Nephron progenitor cell (in vitro differentiated cells): ENCODE measurements around the gene DSN1.
"Not testable (repeated sequence)": the region's sequence is repeated elsewhere in the genome, so short reads cannot be mapped to it uniquely, and the experiment has no call there.

Experiments used
- DNase-seq: peaks from one replicate; pipeline ENCODE4 v3.0.0; 2021
- H3K27ac Mint-ChIP-seq: 2 replicates; pipeline ENCODE4 v1.8.0; 2021; ENCODE audit warnings: mild to moderate bottlenecking, moderate library complexity, mixed read lengths
- H3K27me3 Mint-ChIP-seq: 2 replicates; pipeline ENCODE4 v1.8.0; 2021; ENCODE audit warnings: mild to moderate bottlenecking, low read depth, mixed read lengths; ENCODE audit not compliant: poor library complexity
- H3K36me3 Mint-ChIP-seq: 2 replicates; pipeline ENCODE4 v1.8.0; 2021; ENCODE audit warnings: low read depth, mixed read lengths
- H3K4me1 Mint-ChIP-seq: 2 replicates; pipeline ENCODE4 v1.8.0; 2021; ENCODE audit warnings: mixed read lengths
- H3K4me3 Mint-ChIP-seq: 2 replicates; pipeline ENCODE4 v1.8.0; 2021; ENCODE audit warnings: mild to moderate bottlenecking, moderate library complexity, mixed read lengths
- H3K9me3 Mint-ChIP-seq: 2 replicates; pipeline ENCODE4 v1.8.0; 2021; ENCODE audit warnings: mild to moderate bottlenecking, moderate library complexity, mixed read lengths
- TF ChIP-seq, protein P1 (sequence below): fragments of 200-600 bp; sonication (generic); IDR thresholded peaks from 2 replicates; pipeline ENCODE4 v1.5.0; 2021; ENCODE audit warnings: antibody characterized with exemption

The DSN1 gene

DNA sequence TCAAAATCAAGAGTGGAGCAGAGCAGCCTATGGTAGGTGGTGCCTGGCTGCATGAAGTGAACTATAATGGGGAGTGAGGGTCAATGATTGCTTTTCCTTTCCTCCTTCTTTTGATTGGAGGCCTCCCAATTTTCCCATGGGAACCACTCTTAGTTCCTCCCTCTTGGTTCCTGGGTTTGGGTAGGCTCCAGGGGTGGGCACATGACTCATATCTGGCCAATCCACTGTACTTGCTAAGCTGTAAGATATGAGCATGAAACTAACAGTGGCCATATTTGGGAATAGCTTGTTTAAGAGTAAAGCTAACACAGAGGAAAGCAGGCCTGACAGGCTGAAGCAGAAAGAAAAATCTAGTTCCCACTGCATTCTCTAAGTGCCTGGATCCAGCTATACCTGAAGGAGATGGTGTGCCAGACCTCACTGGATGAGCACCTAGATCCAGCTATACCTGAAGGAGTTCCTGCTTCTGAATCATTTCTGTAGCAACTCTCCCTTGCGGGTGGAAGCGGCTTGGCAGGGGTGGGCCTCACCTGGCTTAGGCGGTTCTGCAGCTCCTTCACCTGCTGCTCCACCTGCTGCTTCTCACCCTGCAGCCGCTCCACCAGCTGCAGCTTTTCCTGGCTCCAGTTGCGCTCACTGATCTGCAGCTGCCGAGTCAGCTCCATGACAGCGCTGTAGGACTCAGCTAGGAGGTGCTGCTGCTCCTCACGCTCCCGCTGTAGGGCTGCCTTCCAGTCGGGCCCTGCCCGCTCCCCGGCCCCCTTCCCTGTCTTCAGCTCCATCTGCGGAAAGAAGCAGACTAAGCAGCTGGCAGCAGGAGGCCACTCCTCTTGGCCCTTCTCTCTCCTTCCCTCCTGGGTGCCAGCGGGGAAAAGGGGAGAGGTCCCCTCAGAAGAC lies 29.0 kb upstream of the DSN1 start:
- Mint-ChIP-seq H3K27ac (peak overlapping the region; percentile 28), H3K9me3 (no peaks in the 10 kb centered on the region), H3K36me3 (peaks cover 67% of the 10 kb centered on the region), H3K4me3 (no peak overlapping the region), H3K4me1 (no peaks in the 10 kb centered on the region), H3K27me3 (no peaks in the 10 kb centered on the region)
- TF ChIP-seq, protein P1, sequence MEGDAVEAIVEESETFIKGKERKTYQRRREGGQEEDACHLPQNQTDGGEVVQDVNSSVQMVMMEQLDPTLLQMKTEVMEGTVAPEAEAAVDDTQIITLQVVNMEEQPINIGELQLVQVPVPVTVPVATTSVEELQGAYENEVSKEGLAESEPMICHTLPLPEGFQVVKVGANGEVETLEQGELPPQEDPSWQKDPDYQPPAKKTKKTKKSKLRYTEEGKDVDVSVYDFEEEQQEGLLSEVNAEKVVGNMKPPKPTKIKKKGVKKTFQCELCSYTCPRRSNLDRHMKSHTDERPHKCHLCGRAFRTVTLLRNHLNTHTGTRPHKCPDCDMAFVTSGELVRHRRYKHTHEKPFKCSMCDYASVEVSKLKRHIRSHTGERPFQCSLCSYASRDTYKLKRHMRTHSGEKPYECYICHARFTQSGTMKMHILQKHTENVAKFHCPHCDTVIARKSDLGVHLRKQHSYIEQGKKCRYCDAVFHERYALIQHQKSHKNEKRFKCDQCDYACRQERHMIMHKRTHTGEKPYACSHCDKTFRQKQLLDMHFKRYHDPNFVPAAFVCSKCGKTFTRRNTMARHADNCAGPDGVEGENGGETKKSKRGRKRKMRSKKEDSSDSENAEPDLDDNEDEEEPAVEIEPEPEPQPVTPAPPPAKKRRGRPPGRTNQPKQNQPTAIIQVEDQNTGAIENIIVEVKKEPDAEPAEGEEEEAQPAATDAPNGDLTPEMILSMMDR, result no peak
- DNase-seq, result no peak

DNA sequence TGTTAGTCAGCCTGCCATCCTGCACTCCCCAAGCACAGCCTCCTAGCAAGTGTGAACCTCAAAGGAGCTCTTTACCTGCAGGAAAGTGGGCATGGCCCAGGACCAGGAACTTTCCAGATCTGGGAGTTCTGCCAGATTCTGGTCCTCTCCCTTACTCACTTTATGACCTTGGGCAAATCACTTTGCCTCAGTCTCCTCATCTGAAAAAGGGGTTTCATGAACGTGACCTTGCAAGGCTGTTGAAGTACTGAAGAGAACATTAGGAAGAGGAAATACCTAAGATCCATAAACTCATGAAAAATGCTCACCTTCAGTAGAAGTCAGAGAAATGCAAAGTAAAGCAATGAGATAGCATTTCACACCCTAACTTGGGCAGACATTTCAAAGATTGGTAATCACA lies 26.8 kb upstream of the DSN1 start:
- no peaks in the 10 kb centered on the region for H3K9me3 Mint-ChIP-seq
- DNase-seq, result no peak
- TF ChIP-seq, protein P1, result no peak
- no peak overlapping the region for H3K4me3 Mint-ChIP-seq
- no peaks in the 10 kb centered on the region for H3K4me1 Mint-ChIP-seq
- H3K27me3 Mint-ChIP-seq, result no peaks in the 10 kb centered on the region
- H3K36me3 Mint-ChIP-seq, result peaks cover 65% of the 10 kb centered on the region
- no peak overlapping the region for H3K27ac Mint-ChIP-seq

DNA sequence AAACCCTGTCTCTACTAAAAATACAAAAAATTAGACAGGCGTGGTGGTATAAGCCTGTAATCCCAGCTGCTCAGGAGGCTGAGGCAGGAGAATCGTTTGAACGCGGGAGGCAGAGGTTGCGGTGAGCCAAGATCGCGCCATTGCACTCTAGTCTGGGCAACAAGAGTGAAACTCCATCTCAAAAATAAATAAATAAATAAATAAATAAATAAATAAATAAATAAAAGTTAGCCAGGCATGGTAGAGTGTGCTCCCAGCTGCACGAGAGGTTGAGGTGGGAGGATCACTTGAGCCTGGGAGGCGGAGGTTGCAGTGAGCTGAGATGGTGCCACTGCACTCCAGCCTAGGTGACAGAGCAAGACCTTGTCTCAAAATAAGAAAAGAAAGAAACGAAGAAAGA lies 25.8 kb upstream of the DSN1 start:
- H3K4me1 Mint-ChIP-seq, H3K27me3 Mint-ChIP-seq: not testable (repeated sequence)

DNA sequence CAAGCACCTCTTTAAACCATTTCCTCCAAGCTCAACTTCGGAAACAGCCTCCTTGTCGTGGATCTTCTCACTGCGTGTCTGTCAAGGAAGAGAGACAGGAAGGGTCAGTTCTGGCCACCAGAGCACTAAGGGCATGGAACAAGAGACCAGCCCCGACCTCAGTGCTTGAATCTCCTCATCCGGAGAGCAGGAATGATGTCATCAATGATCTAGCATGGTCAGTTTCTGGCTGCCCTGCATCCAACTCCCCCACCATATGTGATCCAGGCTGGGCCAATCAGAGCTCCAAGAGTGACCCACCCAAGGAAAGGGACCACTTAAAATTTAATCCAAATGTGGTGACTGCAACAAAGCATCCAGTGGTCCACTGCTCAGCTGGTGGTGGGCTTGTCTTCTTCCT lies 23.3 kb upstream of the DSN1 start:
- Mint-ChIP-seq H3K9me3 (no peaks in the 10 kb centered on the region), H3K27ac (no peak overlapping the region)

More for the DNA sequence above, 25.8 kb upstream of the DSN1 start:
- peak overlapping the region; percentile 66 for H3K27ac Mint-ChIP-seq
- H3K36me3 Mint-ChIP-seq, result peaks cover 70% of the 10 kb centered on the region
- H3K9me3 Mint-ChIP-seq, DNase-seq, H3K4me3 Mint-ChIP-seq: not testable (repeated sequence)

DNA sequence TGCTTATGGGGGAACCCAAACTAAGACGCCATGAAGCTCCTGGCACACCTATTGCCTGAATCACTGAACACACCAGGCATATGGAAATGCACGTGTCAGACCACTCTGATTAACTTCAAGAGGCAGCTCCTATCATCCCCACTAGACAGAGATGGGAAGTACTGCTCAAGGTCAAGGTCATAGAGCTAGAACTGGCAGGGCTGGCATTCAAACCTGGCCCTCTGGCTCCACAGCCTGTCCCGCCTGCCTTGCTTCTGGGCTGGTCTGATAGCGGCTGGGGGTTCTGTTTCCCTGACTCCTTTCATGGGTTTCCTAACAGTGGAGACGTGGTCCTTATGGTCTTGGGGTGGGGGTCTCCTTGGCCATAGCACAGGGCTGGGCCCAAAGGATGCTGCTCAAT lies 22.6 kb upstream of the DSN1 start:
- TF ChIP-seq, protein P1, result no peak
- H3K9me3 Mint-ChIP-seq, result no peaks in the 10 kb centered on the region
- no peak for DNase-seq
- H3K36me3 Mint-ChIP-seq, result peaks cover 71% of the 10 kb centered on the region
- H3K27me3 Mint-ChIP-seq, result no peaks in the 10 kb centered on the region
- no peak overlapping the region for H3K4me3 Mint-ChIP-seq
- H3K4me1 Mint-ChIP-seq, result peaks cover 5% of the 10 kb centered on the region
- no peak overlapping the region for H3K27ac Mint-ChIP-seq

More for the DNA sequence above, 23.3 kb upstream of the DSN1 start:
- no peak overlapping the region for H3K4me3 Mint-ChIP-seq
- peaks cover 65% of the 10 kb centered on the region for H3K36me3 Mint-ChIP-seq
- DNase-seq, result no peak
- H3K27me3 Mint-ChIP-seq, result no peaks in the 10 kb centered on the region
- H3K4me1 Mint-ChIP-seq, result peaks cover 5% of the 10 kb centered on the region
- TF ChIP-seq, protein P1, result no peak

DNA sequence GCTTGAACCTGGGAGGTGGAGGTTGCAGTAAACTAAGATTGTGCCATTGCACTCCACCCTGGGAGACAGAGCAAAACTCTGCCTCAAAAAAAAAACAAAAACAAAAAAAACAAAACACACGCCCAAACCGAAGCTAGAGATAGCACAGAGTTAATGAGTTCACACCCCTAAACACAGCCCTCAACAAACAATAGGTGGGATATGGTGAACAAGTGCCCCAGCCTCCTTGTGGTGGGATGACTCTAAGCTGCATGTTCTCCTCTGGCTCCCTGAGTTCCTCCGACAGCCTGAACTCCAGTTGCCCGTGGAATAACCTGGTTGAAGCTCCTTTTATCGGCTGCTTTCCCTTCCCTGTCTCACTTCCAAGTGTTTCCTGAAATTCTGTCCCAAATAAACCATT lies 22.1 kb upstream of the DSN1 start:
- H3K36me3 Mint-ChIP-seq, result peaks cover 67% of the 10 kb centered on the region

More for the DNA sequence above, 22.1 kb upstream of the DSN1 start:
- Mint-ChIP-seq H3K27me3 (no peaks in the 10 kb centered on the region), H3K9me3 (no peaks in the 10 kb centered on the region), H3K4me3 (no peak overlapping the region), H3K27ac (peak overlapping the region; percentile 68), H3K4me1 (peaks cover 5% of the 10 kb centered on the region)
- no peak for DNase-seq
- TF ChIP-seq, protein P1, result no peak
